GM23338 (cell line): ENCODE measurements around the gene SGCD. TPM values are rescaled to one million over a fixed set of nuclear protein-coding genes. Genes with fewer than 3 reads are reported as not detected.

Experiments used
- ATAC-seq: fragments of 200-7000 bp; cut with Tn5 transposase; 3 replicates; pipeline ENCODE4 v1.9.1; 2020
- DNase-seq: peaks from one replicate; pipeline ENCODE4 v3.0.0-alpha.2; 2015; ENCODE audit warnings: low spot score
- H2AFZ ChIP-seq: fragments of 200-600 bp; sonication (generic); 2 replicates; pipeline ENCODE4 v1.8.0; 2016; ENCODE audit warnings: antibody characterized with exemption, mild to moderate bottlenecking, moderate library complexity
- H3F3A ChIP-seq: fragments of 200-600 bp; sonication (generic); replicated peaks from 2 replicates; pipeline ENCODE4 v1.8.0; 2017; ENCODE audit warnings: antibody characterized with exemption, mixed run types, low read depth
- H3K27ac ChIP-seq: fragments of 200-600 bp; sonication (generic); 2 replicates; pipeline ENCODE4 v1.6.1; 2016; ENCODE audit warnings: low read depth
- H3K27me3 ChIP-seq: fragments of 200-600 bp; sonication (generic); 2 replicates; pipeline ENCODE4 v1.8.0; 2016; ENCODE audit warnings: mild to moderate bottlenecking, mixed run types, moderate library complexity; ENCODE audit not compliant: insufficient read depth
- H3K36me3 ChIP-seq: fragments of 200-600 bp; sonication (generic); 2 replicates; pipeline ENCODE4 v1.8.0; 2016; ENCODE audit warnings: mild to moderate bottlenecking; ENCODE audit not compliant: insufficient read depth
- H3K4me1 ChIP-seq: fragments of 200-600 bp; sonication (generic); 2 replicates; pipeline ENCODE4 v1.8.0; 2016; ENCODE audit warnings: mild to moderate bottlenecking, moderate library complexity; ENCODE audit not compliant: insufficient read depth
- H3K4me2 ChIP-seq: fragments of 200-600 bp; sonication (generic); 2 replicates; pipeline ENCODE4 v1.7.1; 2017; ENCODE audit warnings: mixed run types
- H3K4me3 ChIP-seq: fragments of 200-600 bp; sonication (generic); 2 replicates; pipeline ENCODE4 v1.6.1; 2016; ENCODE audit warnings: mixed run types
- H3K79me2 ChIP-seq: fragments of 200-600 bp; sonication (generic); replicated peaks from 2 replicates; pipeline ENCODE4 v1.8.0; 2017; ENCODE audit warnings: mild to moderate bottlenecking; ENCODE audit not compliant: insufficient read depth
- H3K9me2 ChIP-seq: fragments of 200-600 bp; sonication (generic); 2 replicates; pipeline ENCODE4 v1.8.0; 2017; ENCODE audit not compliant: insufficient read depth
- H4K20me1 ChIP-seq: fragments of 200-600 bp; sonication (generic); replicated peaks from 2 replicates; pipeline ENCODE4 v1.8.0; 2017; ENCODE audit warnings: mild to moderate bottlenecking; ENCODE audit not compliant: insufficient read depth
- H3K27ac Mint-ChIP-seq: 2 replicates; pipeline ENCODE4 v1.8.0; 2020; ENCODE audit warnings: inconsistent platforms, mild to moderate bottlenecking, moderate library complexity, mixed read lengths
- H3K27me3 Mint-ChIP-seq: 3 replicates; pipeline ENCODE4 v1.8.0; 2022; ENCODE audit warnings: low read depth, mild to moderate bottlenecking, moderate library complexity, mixed read lengths, inconsistent platforms; ENCODE audit not compliant: insufficient read depth, poor library complexity
- H3K36me3 Mint-ChIP-seq: 3 replicates; pipeline ENCODE4 v1.8.0; 2021; ENCODE audit warnings: low read depth, mild to moderate bottlenecking, inconsistent platforms, moderate library complexity, mixed read lengths
- H3K4me1 Mint-ChIP-seq: 3 replicates; pipeline ENCODE4 v1.8.0; 2020; ENCODE audit warnings: mild to moderate bottlenecking, inconsistent platforms, mixed read lengths
- H3K4me3 Mint-ChIP-seq: 3 replicates; pipeline ENCODE4 v1.8.0; 2021; ENCODE audit warnings: moderate library complexity, mild to moderate bottlenecking, inconsistent platforms, mixed read lengths
- H3K9me3 Mint-ChIP-seq: 3 replicates; pipeline ENCODE4 v1.8.0; 2020; ENCODE audit warnings: moderate library complexity, mild to moderate bottlenecking, inconsistent platforms, mixed read lengths
- CREB1 ChIP-seq: fragments of 250-450 bp; sonication (Bioruptor Pico); IDR thresholded peaks from 2 replicates; pipeline ENCODE4 v1.5.0; 2020; ENCODE audit warnings: low read depth, mild to moderate bottlenecking, moderate library complexity
- CTCF ChIP-seq, 2 experiments: fragments of 200-600 bp in 1 of 2; sonication (generic) in 1 of 2; conservative IDR thresholded peaks; 2 replicates each; pipeline versions ENCODE4 v1.5.1 to v1.6.1; 2016 to 2017; ENCODE audit warnings: antibody characterized with exemption in 2 of 2, low read depth in 2 of 2, mild to moderate bottlenecking in 2 of 2, moderate library complexity in 1 of 2
- ETS1 ChIP-seq: IDR thresholded peaks from 2 replicates; pipeline ENCODE4 v1.6.1; 2016; ENCODE audit warnings: antibody characterized with exemption
- EZH2phosphoT487 ChIP-seq: fragments of 200-600 bp; sonication (generic); IDR thresholded peaks from one replicate; pipeline ENCODE4 v1.8.1; 2018; ENCODE audit warnings: antibody characterized with exemption; ENCODE audit not compliant: unreplicated experiment
- JUNB ChIP-seq: IDR thresholded peaks from one replicate; pipeline ENCODE4 v1.6.1; 2016; ENCODE audit warnings: antibody characterized with exemption; ENCODE audit not compliant: unreplicated experiment
- NANOG ChIP-seq: IDR thresholded peaks from 2 replicates; pipeline ENCODE4 v1.6.1; 2016; ENCODE audit warnings: antibody characterized with exemption, borderline replicate concordance
- STAT1 ChIP-seq: IDR thresholded peaks from one replicate; pipeline ENCODE4 v1.6.1; 2016; ENCODE audit warnings: antibody characterized with exemption; ENCODE audit not compliant: unreplicated experiment
- ZNF331 ChIP-seq: fragments of 250-450 bp; sonication (Bioruptor Pico); IDR thresholded peaks from 2 replicates; pipeline ENCODE4 v1.5.0; 2020; ENCODE audit warnings: low read depth, mild to moderate bottlenecking, moderate library complexity
- ZNF462 ChIP-seq: fragments of 250-450 bp; sonication (Bioruptor Pico); IDR thresholded peaks from 2 replicates; pipeline ENCODE4 v1.5.0; 2020; ENCODE audit warnings: mild to moderate bottlenecking, moderate library complexity
- polyA plus RNA-seq: library from polyadenylated mRNA; unstranded; fragments of >200 nt; fragmentation: Nextera tagmentation; extraction: Ambion mirVana; gene quantifications from 2 replicates; pipeline ENCODE4 v1.2.1, GENCODE V29; 2016
- total RNA-seq: library from RNA; depleted of rRNA; stranded (reverse); fragments of >200 nt; shearing (Covaris generic); gene quantifications from 2 replicates; pipeline ENCODE4 v1.2.3, GENCODE V29; 2014

The SGCD gene
- total and polyA plus RNA-seq, 2 experiments from 2014 or later, result 0.03 to 0.05 TPM

- DNase-seq, result no peak
- no peaks in the 10 kb centered on the region for H3F3A ChIP-seq
- no peak overlapping the region for H3K4me3 ChIP-seq
- H3K36me3 ChIP-seq, result no peaks in the 10 kb centered on the region
- no peaks in the 10 kb centered on the region for H3K27me3 Mint-ChIP-seq
- H4K20me1 ChIP-seq, result no peaks in the 10 kb centered on the region
- H3K4me3 Mint-ChIP-seq, result no peak overlapping the region
- no peaks in the 10 kb centered on the region for H3K9me3 Mint-ChIP-seq
- no peaks in the 10 kb centered on the region for H3K36me3 Mint-ChIP-seq
- H3K9me2 ChIP-seq, result 0 out of 2 replicates have a peak, but pooled peaks cover 5% of the 10 kb centered on the region
- TF ChIP-seq ETS1 (no peak), STAT1 (no peak), CREB1 (CRISPR knock-in tag) (no peak), NANOG (no peak), CTCF (conservative IDR thresholded peaks at IDR 0.05; ENCODE audit: low read depth in 2 of 2) (no peak), EZH2phosphoT487 (no peak)
- H3K4me1 Mint-ChIP-seq, result no peaks in the 10 kb centered on the region
- no peak overlapping the region for H2AFZ ChIP-seq
- H3K27ac ChIP-seq, result no peak overlapping the region
- H3K79me2 ChIP-seq, result no peaks in the 10 kb centered on the region
- H3K4me1 ChIP-seq, result peaks cover 5% of the 10 kb centered on the region; the same call in 1 of the 2 replicates
- H3K27ac Mint-ChIP-seq, result no peak overlapping the region
- ATAC-seq, result no peak
- H3K4me2 ChIP-seq, result no peak overlapping the region
- H3K27me3 ChIP-seq, result no peaks in the 10 kb centered on the region
Measured at GRCh38 chr5:156552855-156553358, 225.9 kb downstream of the SGCD start.

- ATAC-seq, result no peak
- no peak for TF ChIP-seq JUNB
- no peak for TF ChIP-seq NANOG
- no peak for TF ChIP-seq ZNF331 (CRISPR knock-in tag)
- TF ChIP-seq EZH2phosphoT487, result no peak
- no peak for TF ChIP-seq ETS1
- TF ChIP-seq ZNF462, result no peak
Measured at GRCh38 chr5:156556666-156557406, 229.9 kb downstream of the SGCD start.

More at GRCh38 chr5:156556666-156557406, 229.9 kb downstream of the SGCD start:
- H3K36me3 Mint-ChIP-seq, result no peaks in the 10 kb centered on the region
- no peaks in the 10 kb centered on the region for H3F3A ChIP-seq
- no peak for DNase-seq
- H4K20me1 ChIP-seq, result no peaks in the 10 kb centered on the region
- H3K27ac Mint-ChIP-seq, result no peak overlapping the region
- H3K79me2 ChIP-seq, result no peaks in the 10 kb centered on the region
- H3K4me3 ChIP-seq, result no peak overlapping the region
- no peaks in the 10 kb centered on the region for H3K36me3 ChIP-seq
- peaks cover 9% of the 10 kb centered on the region; the same call in 1 of the 2 replicates for H3K9me2 ChIP-seq
- H3K4me3 Mint-ChIP-seq, result no peak overlapping the region
- H3K4me1 ChIP-seq, result no peaks in the 10 kb centered on the region; the same call in 1 of the 2 replicates
- no peaks in the 10 kb centered on the region for H3K9me3 Mint-ChIP-seq
- H3K4me1 Mint-ChIP-seq, result no peaks in the 10 kb centered on the region
- H3K27me3 ChIP-seq, result no peaks in the 10 kb centered on the region
- H3K27me3 Mint-ChIP-seq, result no peaks in the 10 kb centered on the region
- no peak overlapping the region for H3K27ac ChIP-seq
- H2AFZ ChIP-seq, result no peak overlapping the region; the same call in 1 of the 2 replicates
- H3K4me2 ChIP-seq, result no peak overlapping the region
